Chondrocyte (in vitro differentiated cells): ENCODE data around the gene TTBK1. TPM values are rescaled to one million over a fixed set of nuclear protein-coding genes. Genes with fewer than 3 reads are reported as not detected.

Experiments used
- DNase-seq: peaks from one replicate; pipeline ENCODE4 v3.0.0; 2021; ENCODE audit warnings: mixed read lengths, low spot score
- H3K27ac Mint-ChIP-seq: one replicate; pipeline ENCODE4 v1.8.0; 2021; ENCODE audit warnings: mild to moderate bottlenecking, moderate library complexity, mixed read lengths; ENCODE audit not compliant: unreplicated experiment
- H3K27me3 Mint-ChIP-seq: 2 replicates; pipeline ENCODE4 v1.8.0; 2021; ENCODE audit warnings: low read depth, mixed read lengths
- H3K36me3 Mint-ChIP-seq: 2 replicates; pipeline ENCODE4 v1.8.0; 2021; ENCODE audit warnings: low read depth, mixed read lengths
- H3K4me1 Mint-ChIP-seq: 2 replicates; pipeline ENCODE4 v1.8.0; 2021; ENCODE audit warnings: low read depth, mild to moderate bottlenecking, mixed read lengths
- H3K4me3 Mint-ChIP-seq: one replicate; pipeline ENCODE4 v1.8.0; 2021; ENCODE audit warnings: mild to moderate bottlenecking, moderate library complexity, mixed read lengths; ENCODE audit not compliant: unreplicated experiment
- H3K9me3 Mint-ChIP-seq: 2 replicates; pipeline ENCODE4 v1.8.0; 2021; ENCODE audit warnings: low read depth, mixed read lengths
- CTCF ChIP-seq: fragments of 200-600 bp; sonication (generic); IDR thresholded peaks from 2 replicates; pipeline ENCODE4 v1.5.0; 2021; ENCODE audit warnings: antibody characterized with exemption, mild to moderate bottlenecking, moderate library complexity
- total RNA-seq: library from RNA; stranded (reverse); gene quantifications from 3 replicates; pipeline ENCODE4 v1.2.1, GENCODE V29; 2021

TTBK1 gene
- total RNA-seq, 1 donor from 2014 or later = 0.07 TPM

GRCh38 chr6:43258807-43259686, 15.8 kb downstream of the TTBK1 start:
- Mint-ChIP-seq H3K36me3 (no peaks in the 10 kb centered on the region), H3K4me1 (peaks cover 3% of the 10 kb centered on the region), H3K27ac (no peak overlapping the region), H3K27me3 (peaks cover 3% of the 10 kb centered on the region), H3K9me3 (no peaks in the 10 kb centered on the region), H3K4me3 (no peak overlapping the region)
- DNase-seq = peak; percentile 91
- no peak for TF ChIP-seq CTCF

DNA sequence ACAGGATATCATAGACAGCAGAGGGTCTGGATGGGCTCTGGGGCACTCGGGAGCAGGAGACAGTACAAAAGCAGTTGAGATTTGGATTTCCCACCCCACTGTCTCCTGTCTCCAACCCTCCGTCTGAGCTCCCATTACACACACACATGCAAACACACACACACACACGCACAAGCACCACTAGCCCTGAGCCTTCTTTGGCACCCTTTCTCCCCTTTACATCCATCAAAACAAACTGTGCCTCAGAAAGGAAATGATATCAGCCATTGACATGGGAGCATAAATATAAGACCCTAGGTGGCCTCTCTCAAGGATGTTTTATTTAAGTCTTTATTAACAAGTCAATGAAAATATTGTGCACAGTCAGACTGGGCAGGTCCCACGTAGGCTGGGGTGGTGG, 17.5 kb downstream of the TTBK1 start:
- no peaks in the 10 kb centered on the region for H3K27me3 Mint-ChIP-seq
- TF ChIP-seq CTCF = no peak
- H3K27ac Mint-ChIP-seq = no peak overlapping the region
- no peaks in the 10 kb centered on the region for H3K36me3 Mint-ChIP-seq
- DNase-seq = no peak
- no peaks in the 10 kb centered on the region for H3K9me3 Mint-ChIP-seq
- H3K4me3 Mint-ChIP-seq = no peak overlapping the region
- H3K4me1 Mint-ChIP-seq = peaks cover 3% of the 10 kb centered on the region

GRCh38 chr6:43261198-43261597, 17.9 kb downstream of the TTBK1 start:
- Mint-ChIP-seq H3K4me3 (no peak overlapping the region), H3K36me3 (no peaks in the 10 kb centered on the region), H3K9me3 (no peaks in the 10 kb centered on the region), H3K27me3 (no peaks in the 10 kb centered on the region), H3K27ac (no peak overlapping the region), H3K4me1 (peaks cover 3% of the 10 kb centered on the region)
- no peak for DNase-seq
- no peak for TF ChIP-seq CTCF

DNA sequence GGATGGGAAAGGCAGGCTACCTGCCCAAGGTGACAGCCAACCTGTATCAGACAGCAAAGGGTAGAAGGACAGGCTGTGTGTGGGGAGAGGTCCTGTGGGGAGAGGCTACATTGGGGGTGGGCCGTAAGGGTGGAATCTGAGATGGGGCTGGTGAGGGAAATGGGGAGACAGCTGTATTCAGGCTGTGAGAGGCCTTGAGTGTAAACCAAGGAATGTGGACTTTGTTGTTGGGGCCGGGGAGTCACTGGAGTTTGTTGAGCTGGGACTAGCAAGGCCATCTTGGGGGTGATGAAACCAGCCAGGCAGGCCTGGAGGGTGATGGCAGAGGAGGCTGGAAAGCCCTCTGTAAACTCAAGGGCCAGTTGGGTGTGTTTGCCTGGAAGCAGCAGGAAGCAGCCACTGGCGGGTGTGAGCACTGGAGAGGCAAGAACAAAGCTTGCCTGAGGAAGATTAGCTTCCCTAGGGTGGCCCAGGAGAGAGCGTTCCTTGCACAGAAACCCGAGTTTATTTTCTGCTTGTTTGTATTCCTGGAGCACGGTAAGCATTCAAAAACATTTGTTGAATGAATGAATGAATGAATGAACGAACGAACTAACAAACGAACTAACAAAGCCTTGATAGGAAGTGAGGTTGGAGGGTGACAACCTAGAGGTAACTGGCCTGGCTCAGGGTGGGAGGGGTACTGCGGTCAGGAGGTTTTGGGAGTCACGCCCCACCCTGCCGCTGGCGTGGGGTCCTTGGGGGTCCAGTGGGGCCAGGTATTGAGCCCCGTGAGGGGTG, 18.9 kb downstream of the TTBK1 start:
- H3K9me3 Mint-ChIP-seq = no peaks in the 10 kb centered on the region
- no peak overlapping the region for H3K27ac Mint-ChIP-seq
- no peaks in the 10 kb centered on the region for H3K36me3 Mint-ChIP-seq
- peaks cover 3% of the 10 kb centered on the region for H3K4me1 Mint-ChIP-seq
- H3K27me3 Mint-ChIP-seq = no peaks in the 10 kb centered on the region
- no peak for DNase-seq
- H3K4me3 Mint-ChIP-seq = no peak overlapping the region
- TF ChIP-seq CTCF = no peak

DNA sequence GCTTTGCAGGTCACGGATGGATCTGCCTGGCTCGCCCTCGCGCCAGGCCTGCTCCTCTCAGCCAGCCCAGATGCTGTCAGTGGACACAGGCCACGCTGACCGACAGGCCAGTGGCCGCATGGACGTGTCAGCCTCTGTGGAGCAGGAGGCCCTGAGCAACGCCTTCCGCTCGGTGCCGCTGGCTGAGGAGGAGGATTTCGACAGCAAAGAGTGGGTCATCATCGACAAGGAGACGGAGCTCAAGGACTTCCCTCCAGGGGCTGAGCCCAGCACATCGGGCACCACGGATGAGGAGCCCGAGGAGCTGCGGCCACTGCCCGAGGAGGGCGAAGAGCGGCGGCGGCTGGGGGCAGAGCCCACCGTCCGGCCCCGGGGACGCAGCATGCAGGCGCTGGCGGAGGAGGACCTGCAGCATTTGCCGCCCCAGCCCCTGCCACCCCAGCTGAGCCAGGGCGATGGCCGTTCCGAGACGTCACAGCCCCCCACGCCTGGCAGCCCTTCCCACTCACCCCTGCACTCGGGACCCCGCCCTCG, 19.6 kb downstream of the TTBK1 start:
- no peak for DNase-seq
- no peaks in the 10 kb centered on the region for H3K9me3 Mint-ChIP-seq
- no peak for TF ChIP-seq CTCF

More for the DNA sequence above, 19.6 kb downstream of the TTBK1 start:
- H3K4me3 Mint-ChIP-seq = no peak overlapping the region
- H3K4me1 Mint-ChIP-seq = peaks cover 3% of the 10 kb centered on the region
- H3K36me3 Mint-ChIP-seq = no peaks in the 10 kb centered on the region
- H3K27ac Mint-ChIP-seq = no peak overlapping the region
- H3K27me3 Mint-ChIP-seq = no peaks in the 10 kb centered on the region
